ENCODE measurements around the gene OLFML3. TPM values are rescaled to one million over a fixed set of nuclear protein-coding genes. Genes with fewer than 3 reads are reported as not detected.

Gene OLFML3
- total RNA-seq, 4 donors from 2014 or later: 8.3 to 21.0 (median 18.0) TPM

DNA sequence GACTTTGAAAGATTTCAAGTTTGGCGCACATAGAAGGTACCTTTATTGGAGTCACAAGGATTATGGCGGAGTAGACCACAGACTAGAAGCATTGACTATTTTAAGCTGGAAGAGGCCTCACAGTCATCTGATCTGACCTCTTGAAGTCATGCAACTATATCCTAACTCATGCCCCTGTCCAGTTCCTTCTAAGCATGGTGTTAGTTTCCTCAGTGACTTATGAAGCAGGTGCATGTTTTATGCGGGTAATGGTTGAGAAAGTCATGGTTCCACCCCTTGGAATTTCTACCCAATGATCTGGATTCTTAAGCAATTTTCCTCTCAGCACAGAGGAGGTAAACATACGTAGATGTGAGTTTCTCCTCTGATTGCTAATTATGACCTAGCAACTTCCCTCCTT lies 11.7 kb downstream of the OLFML3 start:
- Histone ChIP-seq H3K4me3 (no peak overlapping the region), H3K9me3 (no peaks in the 10 kb centered on the region), H3K27me3 (no peaks in the 10 kb centered on the region), H3K27ac (no peak overlapping the region), H3K36me3 (no peaks in the 10 kb centered on the region), H3K4me1 (no peaks in the 10 kb centered on the region)
- no peak for DNase-seq (ENCODE audit: low spot score in 2 of 2)
- TF ChIP-seq, protein P1, sequence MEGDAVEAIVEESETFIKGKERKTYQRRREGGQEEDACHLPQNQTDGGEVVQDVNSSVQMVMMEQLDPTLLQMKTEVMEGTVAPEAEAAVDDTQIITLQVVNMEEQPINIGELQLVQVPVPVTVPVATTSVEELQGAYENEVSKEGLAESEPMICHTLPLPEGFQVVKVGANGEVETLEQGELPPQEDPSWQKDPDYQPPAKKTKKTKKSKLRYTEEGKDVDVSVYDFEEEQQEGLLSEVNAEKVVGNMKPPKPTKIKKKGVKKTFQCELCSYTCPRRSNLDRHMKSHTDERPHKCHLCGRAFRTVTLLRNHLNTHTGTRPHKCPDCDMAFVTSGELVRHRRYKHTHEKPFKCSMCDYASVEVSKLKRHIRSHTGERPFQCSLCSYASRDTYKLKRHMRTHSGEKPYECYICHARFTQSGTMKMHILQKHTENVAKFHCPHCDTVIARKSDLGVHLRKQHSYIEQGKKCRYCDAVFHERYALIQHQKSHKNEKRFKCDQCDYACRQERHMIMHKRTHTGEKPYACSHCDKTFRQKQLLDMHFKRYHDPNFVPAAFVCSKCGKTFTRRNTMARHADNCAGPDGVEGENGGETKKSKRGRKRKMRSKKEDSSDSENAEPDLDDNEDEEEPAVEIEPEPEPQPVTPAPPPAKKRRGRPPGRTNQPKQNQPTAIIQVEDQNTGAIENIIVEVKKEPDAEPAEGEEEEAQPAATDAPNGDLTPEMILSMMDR (IDR thresholded peaks at IDR 0.05): no peak
- TF ChIP-seq POLR2AphosphoS5 (IDR thresholded peaks at IDR 0.05) (no peak), EP300 (IDR thresholded peaks at IDR 0.05) (no peak), POLR2A (IDR thresholded peaks at IDR 0.05) (no peak)
- WGBS: 87% methylated on average over 4 of the region's 4 CpGs

DNA sequence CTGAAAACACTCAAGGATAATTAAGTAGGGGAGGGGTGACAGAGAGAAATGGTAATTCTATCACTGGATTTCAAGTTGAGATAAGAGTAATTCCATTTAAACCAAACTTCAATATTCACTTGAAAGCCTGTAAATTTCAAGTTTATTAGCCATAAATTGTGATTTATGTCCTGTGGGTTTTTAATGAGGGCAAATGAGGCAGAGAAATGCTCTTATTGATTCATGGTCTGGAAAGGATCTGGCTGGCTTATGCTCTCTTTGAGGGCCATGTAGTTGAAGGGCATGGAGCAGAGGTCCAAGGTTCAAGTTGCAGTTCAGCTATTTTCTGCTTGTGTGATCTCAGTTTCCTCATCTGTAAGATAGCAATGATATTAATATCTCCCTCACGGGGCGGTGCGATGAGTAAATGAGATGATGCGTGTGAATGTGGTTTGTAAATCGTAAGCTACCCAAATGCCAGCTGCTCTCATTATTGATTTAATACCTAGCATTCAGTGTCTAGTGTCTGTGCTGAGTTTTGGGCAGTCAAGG lies 12.3 kb downstream of the OLFML3 start:
- Histone ChIP-seq H3K4me1 (no peaks in the 10 kb centered on the region), H3K4me3 (no peak overlapping the region), H3K9me3 (no peaks in the 10 kb centered on the region), H3K27me3 (no peaks in the 10 kb centered on the region), H3K36me3 (no peaks in the 10 kb centered on the region), H3K27ac (no peak overlapping the region)
- no peak for TF ChIP-seq POLR2AphosphoS5 (IDR thresholded peaks at IDR 0.05)
- TF ChIP-seq POLR2A (IDR thresholded peaks at IDR 0.05): no peak
- TF ChIP-seq EP300 (IDR thresholded peaks at IDR 0.05): no peak
- TF ChIP-seq, protein P1 (IDR thresholded peaks at IDR 0.05): no peak
- no peak for DNase-seq (ENCODE audit: low spot score in 2 of 2)
- 93% methylated on average over 5 of the region's 5 CpGs for WGBS

DNA sequence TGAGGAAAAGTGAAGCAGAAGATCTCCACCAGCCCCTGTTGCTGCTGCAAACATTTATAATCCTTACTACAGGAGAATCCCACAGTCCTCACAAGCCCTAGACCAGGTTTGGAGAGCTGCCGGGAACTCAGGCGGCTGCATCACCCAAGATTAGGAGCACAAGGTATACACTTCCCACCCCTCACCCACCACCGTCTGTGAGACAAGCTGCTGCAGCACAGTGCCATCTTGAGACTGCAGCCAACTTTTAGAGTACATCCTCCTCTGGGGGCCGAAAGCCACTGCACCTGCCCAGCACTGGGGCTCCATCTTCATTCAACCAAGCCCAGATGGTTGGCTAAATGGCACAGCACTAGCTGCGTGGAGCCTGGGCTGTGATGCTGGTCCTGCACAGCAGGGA lies 13.8 kb downstream of the OLFML3 start:
- H3K4me1 ChIP-seq: no peaks in the 10 kb centered on the region
- H3K27ac ChIP-seq: no peak overlapping the region
- no peak overlapping the region for H3K4me3 ChIP-seq
- H3K27me3 ChIP-seq: no peaks in the 10 kb centered on the region
- no peak for DNase-seq (ENCODE audit: low spot score in 2 of 2)
- WGBS: 94% methylated on average over 5 of the region's 5 CpGs
- TF ChIP-seq EP300 (IDR thresholded peaks at IDR 0.05) (no peak), POLR2AphosphoS5 (IDR thresholded peaks at IDR 0.05) (no peak), POLR2A (IDR thresholded peaks at IDR 0.05) (no peak)
- TF ChIP-seq, protein P1 (IDR thresholded peaks at IDR 0.05): no peak
- no peaks in the 10 kb centered on the region for H3K9me3 ChIP-seq
- no peaks in the 10 kb centered on the region for H3K36me3 ChIP-seq

DNA sequence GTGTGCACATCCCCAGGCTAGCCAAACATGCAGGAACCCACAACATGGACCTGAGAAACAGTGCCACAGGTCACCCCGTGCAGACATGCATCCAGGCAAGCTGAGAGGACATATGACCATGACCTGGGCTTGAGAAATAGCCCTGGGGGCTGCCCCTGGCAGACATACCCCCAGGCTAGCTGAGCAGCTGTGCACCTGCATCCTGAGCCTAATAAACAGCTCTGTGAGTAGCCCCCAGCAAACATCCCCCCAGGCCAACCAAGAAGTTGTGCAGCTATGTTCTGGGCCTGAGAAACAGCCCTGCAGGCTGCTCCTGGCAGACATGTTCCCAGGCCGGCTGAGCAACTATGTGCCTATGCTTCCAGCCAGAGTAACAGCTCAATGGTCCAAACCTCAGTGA lies 14.5 kb downstream of the OLFML3 start:
- H3K4me1 ChIP-seq: no peaks in the 10 kb centered on the region
- H3K36me3 ChIP-seq: no peaks in the 10 kb centered on the region
- no peaks in the 10 kb centered on the region for H3K27me3 ChIP-seq
- DNase-seq (ENCODE audit: low spot score in 2 of 2): no peak
- no peaks in the 10 kb centered on the region for H3K9me3 ChIP-seq
- no peak overlapping the region for H3K4me3 ChIP-seq
- WGBS: 100% methylated on average over 2 of the region's 2 CpGs
- no peak overlapping the region for H3K27ac ChIP-seq
- TF ChIP-seq POLR2AphosphoS5 (IDR thresholded peaks at IDR 0.05) (no peak), EP300 (IDR thresholded peaks at IDR 0.05) (no peak), POLR2A (IDR thresholded peaks at IDR 0.05) (no peak)
- TF ChIP-seq, protein P1 (IDR thresholded peaks at IDR 0.05): no peak

DNA sequence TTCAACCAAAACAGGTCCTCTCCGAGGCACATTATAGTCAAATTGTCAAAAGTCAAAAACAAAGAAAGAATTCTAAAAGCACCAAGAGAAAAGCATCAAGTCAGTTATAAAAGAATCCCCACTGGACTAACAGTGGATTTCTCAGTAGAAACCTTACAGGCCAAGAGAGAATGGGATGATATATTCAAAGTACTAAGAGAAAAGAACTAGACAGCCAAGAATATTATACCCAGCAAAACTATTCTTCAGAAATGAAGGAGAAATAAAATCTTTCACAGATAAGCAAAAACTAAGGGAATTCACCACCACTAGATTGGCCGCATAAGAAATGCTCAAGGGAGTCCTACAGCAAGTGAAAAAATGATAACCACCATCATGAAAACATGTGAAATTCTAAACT lies 16.1 kb downstream of the OLFML3 start:
- TF ChIP-seq EP300 (IDR thresholded peaks at IDR 0.05): no peak
- TF ChIP-seq POLR2A (IDR thresholded peaks at IDR 0.05): no peak
- TF ChIP-seq POLR2AphosphoS5 (IDR thresholded peaks at IDR 0.05): no peak
- TF ChIP-seq, protein P1 (IDR thresholded peaks at IDR 0.05): no peak
- H3K36me3 ChIP-seq: no peaks in the 10 kb centered on the region
- WGBS: 95% methylated on average over 2 of the region's 2 CpGs
- no peak for DNase-seq (ENCODE audit: low spot score in 2 of 2)
- no peaks in the 10 kb centered on the region for H3K4me1 ChIP-seq
- no peaks in the 10 kb centered on the region for H3K9me3 ChIP-seq
- no peaks in the 10 kb centered on the region for H3K27me3 ChIP-seq
- H3K27ac ChIP-seq: no peak overlapping the region
- no peak overlapping the region for H3K4me3 ChIP-seq

Measured in suprapubic skin (tissue), 4 donors.